ENCODE measurements around the gene PKNOX2.

GRCh38 chr11:125164091-125164421 lies 495 bp upstream of the PKNOX2 start:
- TF ChIP-seq FOXM1 (IDR thresholded peaks at IDR 0.05; ENCODE audit: low read depth) (no peak), FOXM1 (CRISPR knock-in tag; IDR thresholded peaks at IDR 0.05; ENCODE audit: low read depth) (no peak), ZNF778 (CRISPR knock-in tag; IDR thresholded peaks at IDR 0.05) (no peak), CTCF (IDR thresholded peaks at IDR 0.05 in 2 of 3, conservative IDR thresholded peaks at IDR 0.05 in 1 of 3; ENCODE audit: insufficient read depth in 2 of 3, low read depth in 1 of 3, low read length in 3 of 3) (no peak), ZBTB9 (CRISPR knock-in tag; IDR thresholded peaks at IDR 0.05) (no peak), HNRNPUL1 (IDR thresholded peaks at IDR 0.05; ENCODE audit: low read length) (no peak), FOXP1 (CRISPR knock-in tag; IDR thresholded peaks at IDR 0.05) (no peak), PRDM10 (IDR thresholded peaks at IDR 0.05; ENCODE audit: partially characterized antibody) (no peak), HIVEP1 (CRISPR knock-in tag; IDR thresholded peaks at IDR 0.05) (no peak), JUND (IDR thresholded peaks at IDR 0.05; ENCODE audit: borderline replicate concordance, low read depth, low read length) (no peak), JUND (tag; IDR thresholded peaks at IDR 0.05; ENCODE audit: borderline replicate concordance, low read depth, low read length) (no peak), BHLHE40 (IDR thresholded peaks at IDR 0.05; ENCODE audit: low read length) (no peak), YY1 (IDR thresholded peaks at IDR 0.05; ENCODE audit: borderline replicate concordance in 1 of 3, control insufficient read depth in 1 of 3, extremely low read depth in 1 of 3, insufficient read depth in 3 of 3, insufficient read length in 1 of 3, insufficient replicate concordance in 2 of 3, low read depth in 1 of 3, low read length in 2 of 3) (no peak), ZNF224 (CRISPR knock-in tag; IDR thresholded peaks at IDR 0.05) (no peak), FOXA3 (CRISPR knock-in tag; conservative IDR thresholded peaks at IDR 0.05 in 1 of 2, IDR thresholded peaks at IDR 0.05 in 1 of 2) (no peak)
